HG03469 (cell line): ENCODE results near the gene MLST8.

Experiments used
- ATAC-seq: cut with Tn5 transposase; IDR thresholded peaks from one replicate; pipeline ENCODE4 v1.9.1; 2021; ENCODE audit warnings: mild to moderate bottlenecking, moderate library complexity, moderate number of reproducible peaks; ENCODE audit not compliant: unreplicated experiment

Gene MLST8

DNA sequence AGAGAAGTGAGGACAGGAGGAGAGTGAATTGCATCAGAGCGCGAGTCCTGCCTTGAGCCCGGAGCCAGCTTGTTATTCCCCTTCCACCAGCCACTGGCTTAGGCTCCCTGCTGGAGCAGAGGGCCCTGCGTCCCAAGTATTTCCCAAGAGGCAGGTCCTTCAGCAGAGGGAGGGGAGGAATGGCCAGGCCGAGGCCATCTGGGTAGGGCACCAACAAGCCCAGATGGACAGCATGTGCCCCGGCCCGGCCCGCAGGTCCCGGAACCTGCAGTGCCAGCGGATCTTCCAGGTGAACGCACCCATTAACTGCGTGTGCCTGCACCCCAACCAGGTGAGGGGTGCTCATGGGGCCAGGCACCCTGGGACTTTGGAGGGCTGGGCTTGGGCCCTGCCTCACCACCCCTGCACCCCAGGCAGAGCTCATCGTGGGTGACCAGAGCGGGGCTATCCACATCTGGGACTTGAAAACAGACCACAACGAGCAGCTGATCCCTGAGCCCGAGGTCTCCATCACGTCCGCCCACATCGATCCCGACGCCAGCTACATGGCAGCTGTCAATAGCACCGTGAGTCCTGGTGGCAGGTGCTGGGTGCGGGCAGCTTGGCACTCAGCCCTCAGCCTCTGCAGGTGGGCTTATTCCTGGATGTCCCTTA is 1.7 kb downstream of the MLST8 start:
- ATAC-seq, result no peak

DNA sequence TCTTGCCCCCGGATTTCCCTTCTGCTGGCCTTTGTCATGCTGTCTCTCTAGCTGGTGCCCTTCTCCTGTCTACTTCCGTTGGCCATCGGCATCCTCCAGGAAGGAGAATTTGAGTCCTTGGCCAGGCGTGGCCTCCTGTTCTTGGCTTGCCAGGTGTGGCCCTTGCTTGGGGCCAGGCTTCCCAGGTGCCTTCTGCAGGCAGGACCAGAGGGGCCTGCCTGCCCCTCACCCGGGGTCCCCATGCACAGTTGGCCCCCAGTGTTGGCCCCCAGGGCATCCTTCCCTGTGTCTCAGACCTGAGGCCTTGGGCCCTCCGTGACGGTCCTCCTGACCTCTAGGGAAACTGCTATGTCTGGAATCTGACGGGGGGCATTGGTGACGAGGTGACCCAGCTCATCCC is 2.6 kb downstream of the MLST8 start:
- no peak for ATAC-seq

DNA sequence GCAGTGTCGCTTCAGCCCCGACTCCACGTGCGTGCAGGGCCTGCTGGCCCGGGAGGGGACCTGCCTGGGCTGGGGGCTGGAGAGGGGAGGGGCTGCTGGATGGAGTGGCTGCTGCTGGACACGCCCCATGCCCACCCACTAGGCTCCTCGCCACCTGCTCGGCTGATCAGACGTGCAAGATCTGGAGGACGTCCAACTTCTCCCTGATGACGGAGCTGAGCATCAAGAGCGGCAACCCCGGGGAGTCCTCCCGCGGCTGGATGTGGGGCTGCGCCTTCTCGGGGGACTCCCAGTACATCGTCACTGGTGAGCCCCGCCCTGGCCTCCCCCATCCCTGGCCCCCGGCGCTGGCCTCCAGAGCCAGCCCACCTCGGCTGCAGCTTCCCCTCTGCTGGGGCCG is 3.1 kb downstream of the MLST8 start:
- ATAC-seq, result no peak

DNA sequence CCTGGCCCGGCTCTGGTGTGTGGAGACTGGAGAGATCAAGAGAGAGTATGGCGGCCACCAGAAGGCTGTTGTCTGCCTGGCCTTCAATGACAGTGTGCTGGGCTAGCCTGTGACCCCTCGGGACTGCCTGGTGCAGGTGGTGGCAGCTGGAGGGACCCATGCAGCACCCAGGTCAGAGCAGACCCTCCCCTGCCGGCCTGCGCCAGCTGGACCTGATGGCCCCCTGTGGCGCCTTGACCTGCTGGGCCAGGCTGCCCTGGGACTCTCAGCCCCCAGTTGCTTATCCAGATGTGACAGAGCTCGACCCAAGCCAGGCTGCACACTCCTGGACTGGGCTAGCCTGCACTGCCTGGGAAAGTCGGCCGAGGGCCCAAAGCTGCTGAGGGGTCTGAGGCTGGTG is 3.5 kb downstream of the MLST8 start:
- ATAC-seq, result no peak

DNA sequence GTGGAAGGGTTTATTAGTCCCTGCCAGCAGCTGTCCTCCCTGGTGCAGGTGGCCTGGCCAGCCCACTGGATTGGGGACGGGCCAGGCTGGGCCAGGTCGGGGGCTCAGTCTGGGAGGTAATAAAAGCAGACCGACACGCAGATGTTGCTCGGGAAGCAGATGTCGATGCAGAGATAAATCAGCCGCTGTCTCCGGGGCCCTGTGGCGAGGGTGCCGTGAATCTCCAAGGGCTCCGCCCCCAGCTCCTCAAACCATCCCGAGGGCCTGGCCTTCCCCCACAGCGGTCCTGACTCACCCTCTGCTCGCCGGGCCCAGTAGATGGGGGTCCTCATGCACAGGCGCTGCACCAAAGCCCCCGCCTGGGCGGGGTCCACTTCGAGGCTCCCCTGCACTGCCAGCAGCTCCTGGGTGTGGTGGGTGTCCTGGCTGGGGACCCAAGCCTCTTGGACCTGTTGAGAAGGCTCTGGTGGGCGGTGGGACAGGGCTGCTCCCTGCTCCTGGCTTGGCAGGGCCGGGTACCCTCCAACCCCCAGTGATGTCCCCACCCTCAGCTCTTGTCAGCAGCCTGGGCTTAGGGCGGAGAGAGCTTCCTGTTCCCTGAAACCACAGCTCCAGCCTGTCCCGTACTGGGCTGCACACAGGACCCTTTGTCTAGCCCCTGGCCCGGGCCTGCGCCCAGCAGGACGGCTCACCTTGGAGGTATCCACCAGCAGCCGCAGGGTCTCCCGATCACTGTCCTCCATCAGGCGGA is 4.2 kb downstream of the MLST8 start:
- ATAC-seq, result no peak

DNA sequence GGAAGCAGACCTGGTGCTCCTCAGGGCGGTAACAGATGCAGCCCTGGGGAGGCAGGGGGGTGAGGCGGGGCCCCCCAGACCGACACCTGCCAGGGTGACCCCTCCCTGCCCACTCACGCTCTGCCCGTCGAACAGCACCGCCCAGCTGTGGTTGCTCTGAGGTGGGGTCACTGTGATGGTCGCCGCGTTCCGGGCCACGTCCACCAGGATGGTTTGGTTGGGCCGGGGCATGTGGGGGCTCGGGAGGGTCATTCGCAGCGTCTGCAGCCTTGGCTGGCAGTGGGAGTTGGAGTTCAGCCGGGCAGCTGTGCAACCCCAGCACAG is 4.7 kb downstream of the MLST8 start:
- no peak for ATAC-seq

DNA sequence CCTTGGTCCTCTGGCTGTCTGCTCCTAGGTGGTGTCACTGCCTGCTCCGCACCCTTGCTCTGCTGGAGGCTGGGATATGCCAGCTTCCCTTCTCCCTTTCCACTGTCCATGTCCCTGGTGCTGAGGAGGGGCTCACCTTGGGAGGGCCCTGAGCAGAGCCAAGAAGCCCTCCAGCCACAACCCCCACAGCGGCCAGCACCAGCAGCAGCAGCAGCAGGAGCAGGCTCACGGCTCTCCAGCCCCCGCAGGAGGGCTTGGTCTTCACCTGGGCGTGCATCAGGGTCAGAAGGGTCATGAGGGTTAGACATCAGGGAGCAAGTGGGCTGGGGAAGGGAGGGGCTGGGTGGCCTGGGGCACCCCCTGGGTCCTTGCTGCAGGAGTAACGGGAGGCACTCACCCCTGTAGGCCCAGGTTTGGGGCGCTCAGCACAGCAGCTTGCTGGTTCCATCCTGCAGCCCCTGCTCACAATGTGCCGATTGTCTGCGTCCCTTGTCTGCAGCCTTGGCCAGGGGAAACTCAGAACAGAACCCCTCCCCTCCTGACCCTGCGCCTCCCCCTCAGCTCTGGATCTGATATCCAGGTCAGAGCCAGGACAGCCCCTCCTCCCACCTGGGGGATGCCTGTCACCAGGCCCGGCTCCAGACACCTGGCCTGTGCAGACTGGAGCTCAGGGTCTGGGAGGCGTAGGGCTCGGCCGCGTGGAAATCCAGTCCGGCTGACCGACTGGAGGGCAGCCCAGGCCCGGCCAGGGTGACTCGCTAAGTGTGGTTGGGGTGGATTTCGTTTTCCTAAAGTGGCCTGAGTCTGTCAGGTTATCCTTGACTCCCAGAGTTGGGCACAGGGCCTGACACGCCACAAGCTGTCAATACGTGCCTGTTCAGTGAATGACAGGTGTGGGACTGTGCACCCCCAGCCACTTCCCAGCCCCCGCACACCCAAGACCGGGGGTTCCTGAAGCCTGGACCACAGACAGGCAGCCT is 5.4 kb downstream of the MLST8 start, which contains the start of gene BRICD5:
BRICD5 (minus strand) TSS at position 478 of the 980 bp plus-strand sequence; CDS start at position 448, 30 bp downstream.
- ATAC-seq, result no peak

DNA sequence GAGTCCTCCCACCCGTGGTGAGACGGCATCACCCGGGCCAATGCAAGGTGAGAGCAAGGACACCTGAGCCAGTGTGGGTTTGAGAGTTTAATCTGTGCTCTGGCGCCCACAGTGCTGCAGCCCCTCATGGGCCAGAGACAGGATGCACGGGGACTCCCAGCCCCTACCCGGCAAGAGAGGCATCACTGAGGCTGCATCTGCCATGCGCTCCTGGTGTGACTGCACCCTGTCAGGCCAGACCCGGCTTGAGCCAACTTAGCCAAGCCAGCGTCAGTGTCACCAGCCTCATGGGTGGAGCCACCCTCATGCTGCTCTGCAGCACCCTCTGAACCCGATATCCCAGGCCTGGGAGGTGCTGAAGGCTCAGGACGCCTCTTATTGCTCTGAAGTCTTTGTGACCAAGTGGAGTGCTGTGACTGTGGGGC is 6.7 kb downstream of the MLST8 start:
- no peak for ATAC-seq

DNA sequence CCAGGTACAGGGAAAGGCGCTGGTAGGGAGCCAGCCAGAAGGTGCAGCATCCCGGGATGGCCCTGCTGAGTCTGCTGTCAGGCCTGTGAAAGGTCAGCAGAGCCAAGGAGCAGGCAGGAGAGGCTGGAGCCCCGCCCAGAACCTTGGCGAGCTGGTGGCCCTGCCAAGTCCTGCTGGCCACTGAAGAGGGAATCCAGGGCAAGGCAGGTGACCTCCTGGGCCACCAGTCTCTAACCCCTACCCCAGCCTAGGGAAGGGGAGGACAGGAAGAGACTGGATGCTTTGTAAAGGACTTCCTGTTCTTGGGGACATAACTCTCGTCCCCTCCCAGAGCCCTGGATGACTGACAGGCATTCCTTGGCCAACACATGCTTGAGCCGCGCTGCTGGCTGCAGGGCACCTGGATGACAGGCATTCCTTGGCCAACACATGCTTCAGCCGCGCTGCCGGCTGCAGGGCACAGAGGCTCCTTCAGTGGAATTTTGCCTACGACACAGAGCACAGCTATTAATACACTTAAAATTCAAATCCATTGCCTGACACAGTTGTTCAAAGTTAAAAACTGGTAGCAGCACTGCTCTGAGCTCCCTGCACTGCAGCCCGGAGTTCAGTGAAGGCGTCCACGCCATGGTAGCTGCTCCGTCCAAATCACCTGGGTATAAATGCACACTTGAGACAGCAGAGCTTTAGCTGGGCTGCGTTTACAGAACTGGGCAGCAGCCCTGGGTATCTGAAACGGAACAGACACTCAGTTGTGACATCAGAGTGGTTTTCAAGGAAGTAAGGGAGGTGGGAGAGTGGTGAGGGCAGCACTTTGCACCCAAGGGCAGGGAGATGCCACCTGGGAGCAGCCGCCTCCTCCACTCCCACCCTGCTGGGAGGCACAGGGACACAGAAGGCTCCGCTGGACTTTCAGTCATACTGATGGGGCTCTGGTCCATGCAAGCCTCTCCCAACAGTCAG is 7.4 kb downstream of the MLST8 start:
- ATAC-seq, result no peak

DNA sequence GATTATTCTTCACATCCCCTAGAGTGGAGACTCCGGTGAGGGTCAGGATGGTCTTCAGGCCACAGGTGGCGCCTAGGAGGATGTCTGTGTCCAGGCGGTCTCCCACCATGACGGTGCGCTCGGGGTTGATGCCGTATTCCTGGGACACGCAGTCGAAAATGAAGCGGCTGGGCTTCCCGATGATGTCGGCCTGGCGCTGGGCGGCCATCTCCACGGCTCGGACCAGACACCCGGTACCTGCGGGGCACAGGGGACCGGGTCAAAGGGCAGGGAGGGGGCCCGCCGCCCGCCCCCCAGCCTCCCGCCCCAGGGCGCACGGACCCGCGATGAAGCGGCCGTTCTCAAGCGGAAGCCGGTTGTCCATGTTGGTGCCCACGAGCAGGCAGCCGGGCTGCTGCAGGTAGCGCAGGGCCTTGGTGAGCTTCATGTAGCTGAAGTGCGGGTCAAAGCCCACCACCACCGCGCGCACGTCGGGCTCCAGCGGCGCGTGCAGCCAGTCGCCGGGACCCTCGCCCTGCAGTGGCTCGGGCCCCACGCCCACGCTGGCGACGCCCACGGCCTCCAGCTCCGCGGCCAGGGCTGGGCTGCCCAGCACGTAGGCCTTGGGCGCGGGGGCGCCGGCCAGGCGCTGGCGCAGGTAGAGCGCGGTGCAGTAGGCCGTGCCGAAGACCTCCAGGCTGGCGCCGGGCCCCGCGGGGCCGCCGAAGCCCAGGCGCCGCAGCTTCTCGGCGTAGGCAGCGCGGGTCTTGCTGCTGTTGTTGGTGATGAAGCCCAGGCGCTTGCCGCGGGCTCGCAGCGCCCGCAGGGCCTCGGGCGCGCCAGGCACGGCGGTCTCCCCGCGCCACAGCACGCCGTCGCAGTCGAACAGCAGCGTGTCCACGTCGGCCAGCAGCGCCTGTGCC is 8.8 kb downstream of the MLST8 start:
- ATAC-seq, result peak; percentile 4

DNA sequence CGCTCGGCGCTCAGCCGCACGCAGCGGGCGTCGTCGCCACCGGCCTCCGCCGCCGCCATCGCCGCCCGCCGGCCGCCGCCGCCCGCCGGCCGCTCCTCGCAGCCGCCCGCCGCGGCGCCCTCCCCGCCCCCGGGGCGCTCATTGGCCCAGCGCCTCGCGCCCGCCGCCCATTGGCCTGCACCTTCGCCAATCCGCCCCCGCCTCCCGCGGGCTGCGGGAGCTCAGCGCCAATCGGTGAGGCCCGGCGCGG is 9.4 kb downstream of the MLST8 start, which contains the start of gene PGP:
PGP (minus strand) TSS at position 122 of the 250 bp plus-strand sequence; CDS start at position 59, 63 bp downstream.
- ATAC-seq, result no peak

DNA sequence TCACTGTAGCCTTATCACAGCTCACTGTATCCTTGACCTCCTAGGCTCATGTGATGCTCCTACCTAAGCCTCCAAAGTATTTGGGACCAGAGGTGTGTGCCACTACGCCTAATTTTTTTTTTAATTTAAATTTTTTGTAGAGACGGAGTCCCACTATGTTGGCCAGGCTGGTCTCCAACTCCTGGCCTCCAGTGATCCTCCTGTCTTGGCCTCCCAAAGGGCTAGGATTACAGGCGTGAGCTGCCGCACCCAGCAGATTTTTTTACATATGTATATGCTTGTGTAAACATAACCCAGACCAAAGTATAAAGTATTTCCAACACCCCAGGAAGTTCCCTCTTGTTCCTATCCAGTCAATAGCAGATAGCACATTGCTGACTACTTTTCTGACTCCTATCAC is 11.1 kb downstream of the MLST8 start:
- no peak for ATAC-seq

DNA sequence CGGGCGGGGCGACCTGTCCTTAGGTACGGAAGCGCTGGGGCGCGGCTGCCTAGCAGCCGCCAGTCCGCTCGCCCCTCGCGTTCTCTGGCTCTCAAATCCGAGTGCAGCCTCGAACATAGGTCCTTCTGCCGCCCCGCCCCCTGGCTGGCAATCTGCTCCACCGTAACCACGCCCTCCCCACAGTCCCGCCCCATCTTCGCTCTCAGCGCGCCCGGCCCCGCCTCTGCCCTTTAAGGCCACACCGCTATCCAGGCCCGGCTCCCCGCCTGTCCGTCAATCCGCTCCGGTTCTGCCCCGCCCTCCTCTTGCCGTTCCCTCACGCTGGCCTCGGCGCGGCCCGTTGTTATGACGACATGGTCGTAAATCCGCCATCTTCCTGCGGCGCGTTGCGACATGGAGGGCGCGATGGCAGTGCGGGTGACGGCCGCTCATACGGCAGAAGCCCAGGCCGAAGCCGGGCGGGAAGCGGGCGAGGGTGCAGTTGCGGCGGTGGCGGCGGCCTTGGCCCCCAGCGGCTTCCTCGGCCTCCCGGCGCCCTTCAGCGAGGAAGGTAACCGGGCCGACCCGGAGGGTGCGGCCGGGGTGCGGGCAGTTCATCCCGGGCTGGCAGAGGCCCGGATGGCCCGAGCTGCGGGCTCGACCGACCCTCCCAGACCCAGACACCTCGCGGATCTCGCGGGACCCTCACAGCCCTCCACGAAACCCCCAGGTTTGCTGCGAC is 18.1 kb downstream of the MLST8 start, which contains the start of gene E4F1:
E4F1 (plus strand) TSS at position 371 of the 721 bp plus-strand sequence; CDS start at position 394, 23 bp downstream.
- peak; percentile 71 for ATAC-seq

DNA sequence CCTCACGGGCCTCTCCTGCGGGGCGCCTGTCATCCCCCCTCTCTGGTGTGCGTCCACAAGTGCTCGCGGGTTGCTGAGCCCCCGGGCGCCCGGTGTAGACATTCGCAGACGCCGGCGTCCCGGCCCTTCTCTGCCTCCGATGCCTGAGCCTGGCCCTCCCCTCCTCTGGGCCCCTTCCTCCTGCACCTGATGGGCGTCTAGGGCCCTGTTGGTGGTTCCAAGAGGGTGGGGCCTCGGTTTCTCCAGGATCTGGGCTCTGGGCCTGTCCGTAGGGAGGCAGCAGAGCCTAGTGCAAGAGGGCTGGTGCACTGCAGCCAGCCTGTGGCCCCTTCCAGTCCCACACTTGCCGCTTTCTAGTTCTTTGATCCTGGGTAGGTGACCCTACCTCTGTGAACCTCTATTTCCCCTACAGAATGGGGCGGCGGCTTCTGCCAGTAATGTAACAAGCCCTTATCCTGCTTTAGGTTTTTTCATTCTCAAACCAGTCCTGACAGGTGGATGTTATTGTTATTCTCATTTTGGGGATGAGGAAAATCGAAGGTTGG is 18.8 kb downstream of the MLST8 start:
- no peak for ATAC-seq

DNA sequence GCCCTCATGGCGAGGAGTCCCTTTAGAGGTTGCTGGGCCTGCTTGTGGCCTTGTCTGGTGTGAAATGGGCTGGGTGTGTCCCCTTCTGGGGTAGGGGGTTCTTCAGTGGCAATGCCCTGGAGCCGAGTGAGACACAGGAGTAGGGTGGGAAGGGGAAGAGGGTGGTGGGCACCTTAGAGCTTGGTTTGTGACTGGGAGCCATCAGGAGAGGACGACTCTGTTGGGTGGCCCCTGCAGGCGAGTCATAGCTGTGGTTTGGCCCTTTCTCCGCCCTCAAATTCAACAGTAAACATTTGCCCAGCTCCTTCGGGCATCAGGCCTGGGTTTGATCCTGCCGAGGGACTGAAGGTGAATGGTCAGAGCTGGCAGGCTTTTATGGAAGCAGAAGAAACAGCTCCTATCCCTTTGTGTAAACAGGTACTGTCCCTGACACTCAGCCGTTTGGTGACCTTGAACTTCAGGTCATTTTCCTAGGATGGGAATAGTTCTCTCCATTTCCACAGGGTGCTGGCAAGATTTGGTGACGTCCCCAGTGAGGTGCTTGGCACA is 21.1 kb downstream of the MLST8 start:
- ATAC-seq, result no peak

DNA sequence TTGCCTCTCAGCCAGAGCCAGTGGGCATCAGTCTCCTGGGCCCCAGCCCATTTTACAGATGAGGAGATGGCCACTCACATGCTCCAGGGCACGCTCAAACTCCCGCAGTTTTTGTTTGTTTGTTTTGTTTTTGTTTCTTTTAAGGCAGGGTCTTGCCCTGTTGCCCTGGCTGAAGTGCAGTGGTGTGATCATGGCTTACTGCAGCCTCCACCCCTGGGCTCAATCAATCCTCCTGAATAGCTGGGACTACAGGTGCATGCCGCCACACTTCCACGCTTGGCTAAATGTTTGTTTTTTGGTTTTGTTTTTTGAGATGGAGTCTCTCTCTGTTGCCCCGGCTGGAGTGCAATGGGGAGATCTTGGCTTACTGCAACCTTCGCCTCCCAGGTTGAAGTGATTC is 21.7 kb downstream of the MLST8 start:
- ATAC-seq, result no peak

DNA sequence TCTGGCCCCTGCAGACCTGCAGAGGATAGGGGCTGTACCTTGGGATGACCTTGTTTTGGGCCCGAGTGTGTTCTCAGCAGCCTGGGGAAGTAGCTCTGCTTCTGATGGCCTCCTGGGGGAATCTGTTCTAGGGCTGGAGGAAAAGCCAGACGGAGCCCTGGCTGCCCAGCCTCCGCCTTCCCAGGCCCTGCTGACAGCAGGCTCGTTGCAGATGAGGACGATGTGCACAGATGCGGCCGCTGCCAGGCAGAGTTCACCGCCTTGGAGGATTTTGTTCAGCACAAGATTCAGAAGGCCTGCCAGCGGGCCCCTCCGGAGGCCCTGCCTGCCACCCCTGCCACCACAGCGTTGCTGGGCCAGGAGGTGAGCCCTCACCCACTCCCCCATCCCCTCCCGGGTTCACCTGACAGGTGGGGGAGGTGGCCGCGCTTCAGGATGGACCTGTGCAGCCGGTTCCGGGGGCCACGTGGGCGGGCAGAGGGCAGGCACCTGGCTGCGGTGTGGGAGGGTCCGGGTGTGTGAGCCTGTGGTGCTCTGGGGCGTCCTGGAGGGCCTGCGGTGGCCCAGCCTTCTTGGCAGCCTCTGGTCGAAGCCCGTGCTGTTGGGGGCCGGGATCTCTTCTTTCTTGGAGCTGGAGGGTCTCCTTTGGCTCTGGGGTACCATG is 23.0 kb downstream of the MLST8 start:
- no peak for ATAC-seq

DNA sequence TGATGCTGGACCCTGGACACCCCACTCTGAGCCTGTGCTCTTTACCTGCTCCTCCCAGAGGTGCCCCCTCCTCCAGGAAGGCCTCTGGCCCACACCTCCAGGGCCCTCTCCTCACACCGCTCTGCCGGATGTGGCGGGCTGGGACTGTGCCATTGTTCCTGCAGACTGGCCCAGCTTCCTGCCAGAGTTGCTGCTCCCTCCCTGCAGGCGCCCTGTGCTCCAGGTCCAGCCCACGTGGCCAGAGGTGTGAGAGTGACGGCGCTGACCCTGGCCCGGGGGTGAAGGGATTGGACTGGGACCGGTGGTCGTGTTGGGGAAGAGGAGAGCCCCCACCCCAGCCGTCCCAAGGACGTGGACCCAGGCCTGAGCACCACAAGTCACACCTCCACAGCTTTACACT is 23.8 kb downstream of the MLST8 start:
- no peak for ATAC-seq
